Lower leg skin (tissue), 4 donors: ENCODE measurements around the gene NFYC. TPM values are rescaled to one million over a fixed set of nuclear protein-coding genes. Genes with fewer than 3 reads are reported as not detected.

Source experiments
- DNase-seq, 2 donors: peaks; one replicate each; pipeline ENCODE4 v3.0.0-alpha.2; 2019; ENCODE audit warnings: low spot score in 2 of 2
- H3K4me3 ChIP-seq: fragments of 200-600 bp; sonication (generic); 2 replicates; pipeline ENCODE4 v1.5.1; 2017; ENCODE audit warnings: mild to moderate bottlenecking, low read depth; ENCODE audit not compliant: poor library complexity, severe bottlenecking
- POLR2A ChIP-seq, 2 donors: fragments of 450-650 bp; IDR thresholded peaks; one replicate each; pipeline ENCODE4 v1.6.1; 2016 to 2017; ENCODE audit warnings: antibody characterized with exemption in 2 of 2, mild to moderate bottlenecking in 1 of 2, moderate library complexity in 1 of 2
- WGBS, 2 donors: methylation state at CpG; one replicate each; pipeline ENCODE4 v1.1.5; 2018; 5-methylcytosine and 5-hydroxymethylcytosine counted together
- intact Hi-C: fragments of 100-400 bp; cut with DNase I; formaldehyde crosslinking; loops from one replicate; pipeline ENCODE4 v1.15.0; 2023; ENCODE audit warnings: low total_unique reads
- total RNA-seq, 4 donors: library from RNA; depleted of rRNA; stranded (reverse); fragments of >200 nt; gene quantifications; one replicate each; pipeline ENCODE4 v1.1.0, GENCODE V29; 2016
- TF ChIP-seq, protein P1 (sequence below), 3 donors: fragments of 450-650 bp; IDR thresholded peaks; one replicate each; pipeline ENCODE4 v1.5.1; 2016; ENCODE audit warnings: antibody characterized with exemption in 3 of 3, mild to moderate bottlenecking in 3 of 3, moderate library complexity in 2 of 3

The NFYC gene
- total RNA-seq, 4 donors from 2014 or later, result 53.3 to 94.4 (median 68.0) TPM

DNA sequence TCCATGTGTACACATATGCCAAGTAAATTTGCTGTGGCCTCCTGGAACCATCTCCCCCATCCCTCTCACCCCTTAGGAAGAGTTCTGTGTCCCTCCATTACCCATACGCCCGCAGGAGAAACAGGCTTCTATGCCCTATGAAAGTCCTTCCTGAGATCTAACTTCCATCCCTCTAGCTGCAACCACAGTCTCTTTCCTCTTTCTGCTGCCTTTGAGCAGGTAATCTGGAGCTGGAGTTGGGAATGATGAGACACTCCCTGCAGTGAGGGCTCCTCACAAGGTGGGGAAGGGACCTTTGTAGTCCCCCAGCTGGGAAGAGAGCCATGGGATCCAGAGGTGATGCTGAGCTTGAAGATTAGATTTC is 90.1 kb downstream of the NFYC start:
- intact Hi-C loops, result no loop called here
- no peak for DNase-seq
- TF ChIP-seq, protein P1, sequence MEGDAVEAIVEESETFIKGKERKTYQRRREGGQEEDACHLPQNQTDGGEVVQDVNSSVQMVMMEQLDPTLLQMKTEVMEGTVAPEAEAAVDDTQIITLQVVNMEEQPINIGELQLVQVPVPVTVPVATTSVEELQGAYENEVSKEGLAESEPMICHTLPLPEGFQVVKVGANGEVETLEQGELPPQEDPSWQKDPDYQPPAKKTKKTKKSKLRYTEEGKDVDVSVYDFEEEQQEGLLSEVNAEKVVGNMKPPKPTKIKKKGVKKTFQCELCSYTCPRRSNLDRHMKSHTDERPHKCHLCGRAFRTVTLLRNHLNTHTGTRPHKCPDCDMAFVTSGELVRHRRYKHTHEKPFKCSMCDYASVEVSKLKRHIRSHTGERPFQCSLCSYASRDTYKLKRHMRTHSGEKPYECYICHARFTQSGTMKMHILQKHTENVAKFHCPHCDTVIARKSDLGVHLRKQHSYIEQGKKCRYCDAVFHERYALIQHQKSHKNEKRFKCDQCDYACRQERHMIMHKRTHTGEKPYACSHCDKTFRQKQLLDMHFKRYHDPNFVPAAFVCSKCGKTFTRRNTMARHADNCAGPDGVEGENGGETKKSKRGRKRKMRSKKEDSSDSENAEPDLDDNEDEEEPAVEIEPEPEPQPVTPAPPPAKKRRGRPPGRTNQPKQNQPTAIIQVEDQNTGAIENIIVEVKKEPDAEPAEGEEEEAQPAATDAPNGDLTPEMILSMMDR (IDR thresholded peaks at IDR 0.05), result no peak
- TF ChIP-seq POLR2A (IDR thresholded peaks at IDR 0.05), result no peak
- WGBS, 2 donors, result 89% methylated on average over 2 of the region's 2 CpGs
- H3K4me3 ChIP-seq, result no peak overlapping the region

DNA sequence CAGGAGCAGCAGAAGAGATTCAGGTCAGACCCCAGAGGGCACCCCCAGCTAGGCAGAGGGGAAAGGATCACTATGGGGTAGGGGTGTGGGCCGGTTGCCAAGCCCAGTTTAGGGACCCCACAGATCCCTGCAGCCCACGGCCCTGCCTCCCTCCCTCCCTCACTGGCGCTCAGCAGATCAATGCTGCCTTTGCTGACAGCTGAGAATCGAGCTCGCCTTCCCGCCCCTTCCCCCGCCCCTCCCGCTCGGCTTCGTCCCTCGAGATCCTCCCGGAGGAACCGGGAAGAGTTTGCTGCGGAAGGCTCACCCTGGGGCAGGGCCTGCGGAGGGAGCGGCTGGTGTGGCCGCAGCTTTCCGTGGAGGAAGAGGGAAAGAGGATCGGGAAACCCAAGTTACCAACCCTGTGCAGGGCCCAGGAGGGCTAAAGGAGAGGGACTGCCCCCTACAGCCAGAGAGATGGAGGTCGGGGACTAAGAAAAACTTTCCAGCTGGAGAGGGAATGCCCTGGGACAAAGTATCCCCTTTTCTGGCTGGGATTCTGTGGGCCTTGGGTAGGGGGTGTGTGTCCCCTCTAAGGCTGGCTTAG is 91.0 kb downstream of the NFYC start:
- intact Hi-C loops, result no loop called here
- WGBS, 2 donors, result 5 to 8% methylated on average over 8 to 20 of the region's 20 CpGs
- no peak overlapping the region for H3K4me3 ChIP-seq
- no peak for TF ChIP-seq POLR2A (IDR thresholded peaks at IDR 0.05)
- TF ChIP-seq, protein P1 (IDR thresholded peaks at IDR 0.05), result no peak
- no peak for DNase-seq

DNA sequence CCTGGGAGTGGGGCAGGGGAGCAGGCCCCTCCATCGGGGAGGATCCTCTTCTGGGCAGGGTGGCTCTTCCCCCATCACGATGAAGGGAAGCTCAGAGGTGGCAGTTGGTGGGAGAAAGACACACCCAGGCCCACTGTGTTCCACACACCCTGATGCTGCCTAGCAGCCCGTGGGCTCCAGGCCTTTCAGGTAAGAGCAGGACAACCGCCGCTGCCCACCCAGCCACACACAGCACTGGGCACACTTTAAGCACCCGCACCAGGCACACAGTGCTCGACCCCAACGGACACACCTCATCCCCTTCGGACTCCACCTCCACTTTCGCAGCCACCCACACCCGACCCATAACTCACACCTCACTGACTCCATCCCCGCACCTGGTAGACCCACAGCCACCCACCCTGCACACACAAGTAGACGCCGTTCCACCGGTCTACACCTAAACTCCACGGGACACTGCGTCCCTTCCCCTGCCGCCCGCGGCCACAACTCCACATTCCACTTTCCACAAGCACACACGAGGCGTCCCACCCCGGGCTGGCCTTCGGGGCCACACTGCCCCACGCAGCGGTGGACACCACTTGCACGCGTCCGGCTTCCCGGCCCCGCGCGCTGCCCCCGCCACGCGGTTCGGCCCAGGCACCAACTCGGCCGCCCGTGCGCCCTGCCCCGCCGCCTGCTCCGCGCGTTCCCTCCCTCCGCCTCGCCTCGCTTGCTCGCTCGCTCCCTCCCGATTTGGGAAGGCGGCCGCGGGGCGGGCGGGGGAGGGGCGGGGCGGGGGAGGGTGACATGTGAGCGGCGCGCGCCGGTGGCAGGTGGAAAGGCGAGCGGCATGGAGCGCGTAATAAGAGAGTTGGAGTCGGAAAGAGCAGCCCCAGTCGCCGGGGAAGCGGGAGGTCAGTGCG is 91.7 kb downstream of the NFYC start, which contains the start of gene KCNQ4:
KCNQ4 (plus strand) TSS at position 787 of the 905 bp plus-strand sequence. CDS start 307 bp downstream, outside the sequence.
- intact Hi-C loops, result no loop called here

DNA sequence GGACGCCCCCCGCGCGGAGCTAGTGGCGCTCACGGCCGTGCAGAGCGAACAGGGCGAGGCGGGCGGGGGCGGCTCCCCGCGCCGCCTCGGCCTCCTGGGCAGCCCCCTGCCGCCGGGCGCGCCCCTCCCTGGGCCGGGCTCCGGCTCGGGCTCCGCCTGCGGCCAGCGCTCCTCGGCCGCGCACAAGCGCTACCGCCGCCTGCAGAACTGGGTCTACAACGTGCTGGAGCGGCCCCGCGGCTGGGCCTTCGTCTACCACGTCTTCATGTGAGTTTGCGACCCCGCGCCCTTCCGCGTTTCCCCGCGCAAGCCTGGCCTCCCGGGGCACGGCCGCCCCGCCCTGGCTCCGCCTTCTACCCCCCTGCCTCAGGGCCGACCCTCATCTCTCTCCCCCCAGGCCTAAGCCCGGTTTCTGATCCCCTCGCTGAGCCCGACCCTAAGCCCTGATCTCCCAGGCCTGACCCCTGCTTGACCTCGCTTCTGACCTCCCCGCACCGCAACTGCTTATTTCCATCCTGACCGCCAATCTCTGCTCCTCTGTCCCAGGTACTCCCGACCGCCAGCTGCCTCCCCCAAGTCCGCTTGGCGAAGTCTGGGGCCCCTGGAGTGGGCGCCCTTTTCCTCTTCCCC is 92.8 kb downstream of the NFYC start:
- DNase-seq, result no peak
- no peak for TF ChIP-seq POLR2A (IDR thresholded peaks at IDR 0.05)
- TF ChIP-seq, protein P1 (IDR thresholded peaks at IDR 0.05), result no peak
- 32 to 36% methylated on average over 26 to 31 of the region's 63 CpGs for WGBS, 2 donors
- no peak overlapping the region for H3K4me3 ChIP-seq
- intact Hi-C loops, result no loop called here

More for the DNA sequence above, 91.7 kb downstream of the NFYC start, which contains the start of gene KCNQ4:
- no peak for DNase-seq
- H3K4me3 ChIP-seq, result no peak within 1 kb of the TSS
- no peak for TF ChIP-seq POLR2A (IDR thresholded peaks at IDR 0.05)
- TF ChIP-seq, protein P1 (IDR thresholded peaks at IDR 0.05), result no peak
- whole genome bisulfite sequencing, 2 donors, result 4 to 5% methylated on average over 29 to 70 of the region's 73 CpGs

DNA sequence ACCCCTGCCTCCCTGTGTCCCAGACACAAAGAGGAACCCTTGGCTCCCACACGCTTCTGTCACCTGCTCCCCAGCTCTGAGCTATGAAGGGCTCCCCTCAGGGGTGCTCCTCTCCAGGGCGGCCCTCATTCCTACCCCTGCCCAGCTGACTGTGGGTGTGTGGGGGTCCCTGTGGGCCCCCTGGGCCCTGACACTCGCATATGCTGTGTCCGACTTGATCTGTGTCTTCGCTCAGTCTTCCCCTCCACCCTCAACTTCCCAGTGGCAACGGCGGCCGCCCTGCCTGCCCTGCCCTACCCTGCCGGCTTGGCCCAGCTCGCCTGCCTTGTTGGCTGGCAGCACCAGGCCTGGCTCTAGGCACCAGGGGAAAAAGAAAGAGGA is 93.3 kb downstream of the NFYC start:
- TF ChIP-seq POLR2A (IDR thresholded peaks at IDR 0.05), result no peak
- TF ChIP-seq, protein P1 (IDR thresholded peaks at IDR 0.05), result no peak
- DNase-seq, result no peak
- H3K4me3 ChIP-seq, result no peak overlapping the region
- intact Hi-C loops, result no loop called here
- WGBS, 2 donors, result 61 to 67% methylated on average over 9 of the region's 10 CpGs
